Gastrocnemius medialis (tissue), 4 donors: ENCODE results near the gene SLAMF9.

Experiments used
- POLR2A ChIP-seq, 2 donors: fragments of 450-650 bp; IDR thresholded peaks; one replicate each; pipeline ENCODE4 v1.6.1; 2017; ENCODE audit warnings: antibody characterized with exemption in 2 of 2, mild to moderate bottlenecking in 2 of 2, moderate library complexity in 2 of 2
- TF ChIP-seq, protein P1 (sequence below), 5 experiments: fragments of 450-650 bp in 3 of 5; fragments of 200-600 bp in 2 of 5; sonication (generic) in 2 of 5; IDR thresholded peaks in 4 of 5; conservative IDR thresholded peaks in 1 of 5; 1 replicate in 4 of 5; 2 replicates in 1 of 5; pipeline ENCODE4 v1.5.1; 2016 to 2019; ENCODE audit warnings: antibody characterized with exemption in 5 of 5, mild to moderate bottlenecking in 3 of 5, moderate library complexity in 3 of 5

DNA sequence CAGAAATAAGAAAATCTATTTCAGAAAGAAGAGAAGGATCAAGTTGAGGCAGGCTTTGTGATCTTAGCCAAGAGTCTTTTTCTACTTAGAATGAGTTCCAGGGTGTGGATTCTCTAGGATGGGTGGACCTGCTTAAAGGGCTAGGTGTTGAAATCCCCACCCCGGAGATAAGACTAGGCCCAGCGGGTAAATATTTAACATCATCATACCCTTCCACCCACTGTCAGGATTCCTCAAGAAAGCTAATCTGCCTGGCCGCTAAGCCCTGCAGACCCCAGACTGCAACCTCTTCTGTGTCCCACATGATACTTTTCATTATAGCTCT lies 14.4 kb downstream of the SLAMF9 start:
- TF ChIP-seq POLR2A (IDR thresholded peaks at IDR 0.05): no peak
- TF ChIP-seq, protein P1, sequence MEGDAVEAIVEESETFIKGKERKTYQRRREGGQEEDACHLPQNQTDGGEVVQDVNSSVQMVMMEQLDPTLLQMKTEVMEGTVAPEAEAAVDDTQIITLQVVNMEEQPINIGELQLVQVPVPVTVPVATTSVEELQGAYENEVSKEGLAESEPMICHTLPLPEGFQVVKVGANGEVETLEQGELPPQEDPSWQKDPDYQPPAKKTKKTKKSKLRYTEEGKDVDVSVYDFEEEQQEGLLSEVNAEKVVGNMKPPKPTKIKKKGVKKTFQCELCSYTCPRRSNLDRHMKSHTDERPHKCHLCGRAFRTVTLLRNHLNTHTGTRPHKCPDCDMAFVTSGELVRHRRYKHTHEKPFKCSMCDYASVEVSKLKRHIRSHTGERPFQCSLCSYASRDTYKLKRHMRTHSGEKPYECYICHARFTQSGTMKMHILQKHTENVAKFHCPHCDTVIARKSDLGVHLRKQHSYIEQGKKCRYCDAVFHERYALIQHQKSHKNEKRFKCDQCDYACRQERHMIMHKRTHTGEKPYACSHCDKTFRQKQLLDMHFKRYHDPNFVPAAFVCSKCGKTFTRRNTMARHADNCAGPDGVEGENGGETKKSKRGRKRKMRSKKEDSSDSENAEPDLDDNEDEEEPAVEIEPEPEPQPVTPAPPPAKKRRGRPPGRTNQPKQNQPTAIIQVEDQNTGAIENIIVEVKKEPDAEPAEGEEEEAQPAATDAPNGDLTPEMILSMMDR (IDR thresholded peaks at IDR 0.05 in 4 of 5, conservative IDR thresholded peaks at IDR 0.05 in 1 of 5): no peak
